GM18511 (cell line): ENCODE data around the gene PXMP4.

Source experiments
- ATAC-seq: cut with Tn5 transposase; IDR thresholded peaks from one replicate; pipeline ENCODE4 v1.9.1; 2021; ENCODE audit warnings: mild to moderate bottlenecking, moderate library complexity; ENCODE audit not compliant: unreplicated experiment

The PXMP4 gene

DNA sequence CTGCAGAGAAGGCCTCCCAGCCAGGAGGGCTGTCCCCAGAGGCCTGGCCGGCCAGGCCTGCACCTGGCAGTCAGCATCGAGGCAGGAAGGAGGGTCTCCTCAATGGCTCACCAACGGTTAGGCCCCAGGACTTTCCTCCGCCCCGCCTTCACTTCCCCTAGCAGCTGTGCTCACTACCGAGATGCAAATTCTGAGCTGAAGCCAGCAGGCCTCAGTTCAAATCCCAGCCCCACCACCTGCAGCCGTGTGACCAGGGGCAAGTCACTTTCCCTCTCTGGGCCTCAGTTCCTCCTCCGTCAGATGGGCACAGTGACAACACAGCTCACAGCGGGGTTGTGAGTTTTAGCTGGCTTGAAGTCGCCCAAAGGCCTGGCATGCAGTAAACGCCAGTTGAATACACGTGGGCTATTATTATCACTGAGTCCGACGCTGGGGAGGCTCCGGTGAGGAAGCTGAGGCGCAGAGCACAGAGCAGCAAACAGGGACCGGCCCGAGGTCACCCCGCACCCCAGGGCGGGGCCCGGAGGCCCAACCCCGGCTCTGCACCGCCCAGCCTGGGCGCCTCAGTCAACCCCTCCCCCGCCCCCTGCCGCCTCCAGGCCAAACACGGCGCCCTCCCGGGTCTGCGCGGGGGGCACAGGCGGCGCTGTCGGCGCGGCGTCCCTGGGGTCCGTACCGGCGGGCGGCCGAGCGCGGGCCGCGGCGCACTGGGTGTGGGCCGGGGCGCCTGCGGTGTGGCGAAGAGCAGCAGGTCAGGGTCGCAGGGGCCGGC, 34.6 kb downstream of the PXMP4 start:
- ATAC-seq, result peak; percentile 42

DNA sequence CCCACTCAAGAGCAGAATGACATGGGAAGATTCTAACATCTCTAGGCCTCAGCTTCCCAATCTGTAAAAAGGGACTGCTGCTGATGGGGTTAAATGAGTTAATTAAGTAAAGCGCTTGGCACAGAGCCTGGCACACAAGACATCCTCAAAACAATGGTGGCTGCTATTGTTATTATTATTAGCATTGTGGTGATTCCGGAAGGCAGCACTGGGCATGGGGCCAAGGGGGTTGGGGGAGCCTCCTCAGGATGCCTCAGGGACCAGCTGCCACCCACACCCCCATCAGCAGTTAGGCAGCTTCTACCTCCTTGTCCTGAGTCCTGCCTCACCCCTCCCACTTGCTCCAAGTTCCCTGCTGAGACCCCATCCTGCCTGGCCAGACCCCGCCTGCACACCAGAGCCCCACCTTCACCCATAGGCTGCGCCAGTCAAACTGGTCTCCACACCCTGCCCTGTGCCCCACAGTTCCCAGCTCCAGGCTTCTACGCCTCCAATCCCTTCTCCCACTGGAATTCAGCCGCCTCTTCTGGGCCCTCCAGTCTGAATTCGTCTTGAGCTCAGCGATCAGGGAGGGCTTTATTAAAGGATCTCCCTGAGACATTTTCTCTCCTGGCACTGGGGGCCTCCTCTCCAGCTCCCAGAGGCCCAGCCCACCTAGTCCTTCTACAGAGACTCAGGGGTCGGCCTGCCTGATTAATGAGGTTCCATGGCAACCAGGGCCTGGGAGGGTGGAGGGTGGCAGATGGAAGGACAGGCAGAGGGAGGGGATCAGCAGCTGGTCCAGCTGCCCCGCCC, 35.4 kb downstream of the PXMP4 start:
- ATAC-seq, result no peak

DNA sequence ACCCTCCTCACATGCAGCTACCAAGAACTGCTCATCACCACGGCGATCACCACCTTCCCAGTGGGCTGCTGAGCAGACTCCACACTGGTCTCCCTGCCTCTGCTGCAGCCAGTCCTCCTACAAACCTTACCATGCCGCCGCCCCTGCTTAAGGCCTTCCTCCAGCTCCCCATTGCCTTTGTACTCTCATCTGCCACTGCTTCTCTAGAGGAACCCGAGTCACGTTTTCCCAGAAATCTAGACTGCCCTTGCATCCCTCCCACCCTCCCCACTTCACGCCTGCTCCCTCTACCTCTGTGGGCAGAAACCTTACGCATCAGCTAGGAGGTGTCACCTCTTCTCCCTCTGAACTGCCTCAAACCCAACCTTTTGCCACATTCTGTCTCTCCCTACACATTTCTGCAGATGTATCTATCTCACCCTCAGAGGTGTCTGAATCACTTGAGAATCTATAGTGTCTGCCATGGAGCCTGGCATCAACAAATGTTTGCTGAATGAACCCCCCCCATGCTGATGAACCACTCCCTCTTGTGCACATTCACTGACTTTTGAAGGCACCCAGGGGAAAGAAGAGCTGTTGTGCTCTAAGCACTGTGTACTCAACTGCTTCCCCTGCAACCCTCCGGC, 38.3 kb downstream of the PXMP4 start:
- no peak for ATAC-seq

DNA sequence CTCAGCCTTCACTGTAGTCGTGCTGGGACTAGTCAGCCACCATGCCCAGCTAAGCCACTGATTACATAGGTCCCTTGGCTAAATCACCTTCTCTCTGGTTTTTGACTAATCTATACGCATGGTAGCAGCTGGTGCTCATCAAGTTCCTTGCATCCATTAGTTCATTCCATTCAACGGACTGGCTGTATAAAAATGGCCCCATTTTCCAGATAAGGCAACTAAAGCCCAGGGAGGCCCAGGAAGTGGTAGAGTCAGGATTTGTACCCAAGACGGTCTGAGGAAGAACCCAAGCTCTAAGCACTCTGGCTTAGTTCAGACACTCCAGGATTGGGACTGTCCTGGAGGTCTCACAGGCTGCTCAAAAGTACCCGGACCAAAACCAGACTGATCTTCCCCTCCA, 38.8 kb downstream of the PXMP4 start:
- no peak for ATAC-seq

DNA sequence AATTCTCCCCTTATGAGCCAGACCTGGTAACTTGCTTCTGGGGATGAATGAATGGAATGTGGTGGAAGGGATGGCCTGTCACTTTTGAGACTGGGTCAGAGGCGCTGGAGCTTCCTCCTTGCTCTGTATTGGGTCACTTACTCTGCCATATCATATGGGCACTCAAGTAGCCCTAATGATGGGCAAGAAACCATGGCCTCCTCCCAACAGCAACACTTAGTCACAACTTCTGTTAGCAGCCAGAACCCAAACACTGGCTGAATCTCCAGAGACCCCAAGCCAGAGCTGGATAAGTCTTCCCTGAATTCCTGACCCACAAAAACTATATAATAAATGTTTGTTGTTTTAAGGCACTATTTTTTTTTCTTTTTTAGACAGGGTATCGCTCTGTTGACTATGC, 39.4 kb downstream of the PXMP4 start:
- ATAC-seq, result no peak

DNA sequence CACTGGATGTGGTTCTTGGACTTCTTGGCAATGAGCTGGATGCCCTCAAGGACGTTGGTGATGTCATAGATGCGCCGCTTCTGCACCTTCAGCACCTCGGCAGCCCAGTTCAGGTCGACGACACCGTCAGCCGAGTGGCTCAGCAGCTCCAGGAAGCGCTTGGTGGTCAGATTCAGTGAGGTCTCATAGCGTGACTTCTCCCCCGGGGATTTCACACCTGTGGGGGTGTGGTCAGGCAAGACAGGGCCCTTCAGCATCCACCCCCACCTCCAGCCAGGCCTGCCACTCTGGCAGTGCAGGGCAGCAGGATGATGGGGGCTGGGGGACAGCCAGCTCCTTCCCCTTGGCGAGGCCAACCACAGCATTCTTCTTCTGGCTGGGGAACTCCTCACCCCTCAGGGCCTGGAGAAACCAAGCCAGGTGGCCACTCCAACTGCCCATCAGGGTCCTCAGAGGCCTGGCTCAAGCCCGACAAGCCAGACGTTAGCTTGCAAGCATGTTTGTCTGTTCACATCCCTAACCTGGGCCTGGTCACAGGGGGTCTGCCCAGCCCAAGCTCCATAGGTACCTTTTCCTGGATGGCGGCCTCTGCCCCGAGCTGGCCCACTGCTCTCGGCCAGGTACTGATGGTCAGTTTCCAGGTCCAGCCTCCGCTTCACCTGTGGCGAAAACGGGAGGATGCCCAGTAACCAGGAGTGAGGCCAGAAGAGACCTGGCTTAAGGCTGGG, 40.2 kb downstream of the PXMP4 start:
- ATAC-seq, result peak; percentile 68

DNA sequence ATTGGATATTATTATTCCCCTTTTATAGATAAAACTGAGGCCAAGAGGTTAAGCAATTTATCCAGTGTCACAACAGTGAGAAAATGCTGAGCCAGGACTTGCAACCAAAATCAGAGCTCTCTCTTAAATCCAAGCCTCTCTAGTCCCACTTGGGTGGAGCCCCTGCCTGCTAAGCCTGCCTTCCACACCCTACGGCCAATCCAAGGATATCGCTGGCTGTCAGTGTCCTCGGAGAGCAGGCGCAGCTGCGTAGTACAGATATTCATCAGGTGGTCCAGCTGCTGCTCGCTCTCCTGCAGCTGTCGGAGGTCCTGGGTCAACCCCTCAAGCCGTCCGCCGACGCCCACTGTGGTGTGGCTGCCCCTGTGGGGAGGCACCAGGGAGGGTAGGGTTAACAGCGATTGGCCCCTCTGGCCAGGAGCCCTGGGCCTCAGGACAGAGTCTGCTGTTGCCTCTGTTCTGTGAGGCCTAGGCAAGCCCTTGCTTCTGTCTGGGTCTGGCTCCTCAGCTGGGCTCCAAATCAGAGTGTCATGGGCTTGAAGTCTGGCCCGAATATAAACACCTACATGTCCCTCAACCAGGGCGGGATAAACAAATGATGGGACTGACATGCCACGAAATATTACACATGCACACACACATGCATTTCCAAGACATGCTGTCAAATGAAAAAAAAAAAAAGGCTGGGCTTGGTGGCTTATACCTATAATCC, 42.0 kb downstream of the PXMP4 start:
- no peak for ATAC-seq

DNA sequence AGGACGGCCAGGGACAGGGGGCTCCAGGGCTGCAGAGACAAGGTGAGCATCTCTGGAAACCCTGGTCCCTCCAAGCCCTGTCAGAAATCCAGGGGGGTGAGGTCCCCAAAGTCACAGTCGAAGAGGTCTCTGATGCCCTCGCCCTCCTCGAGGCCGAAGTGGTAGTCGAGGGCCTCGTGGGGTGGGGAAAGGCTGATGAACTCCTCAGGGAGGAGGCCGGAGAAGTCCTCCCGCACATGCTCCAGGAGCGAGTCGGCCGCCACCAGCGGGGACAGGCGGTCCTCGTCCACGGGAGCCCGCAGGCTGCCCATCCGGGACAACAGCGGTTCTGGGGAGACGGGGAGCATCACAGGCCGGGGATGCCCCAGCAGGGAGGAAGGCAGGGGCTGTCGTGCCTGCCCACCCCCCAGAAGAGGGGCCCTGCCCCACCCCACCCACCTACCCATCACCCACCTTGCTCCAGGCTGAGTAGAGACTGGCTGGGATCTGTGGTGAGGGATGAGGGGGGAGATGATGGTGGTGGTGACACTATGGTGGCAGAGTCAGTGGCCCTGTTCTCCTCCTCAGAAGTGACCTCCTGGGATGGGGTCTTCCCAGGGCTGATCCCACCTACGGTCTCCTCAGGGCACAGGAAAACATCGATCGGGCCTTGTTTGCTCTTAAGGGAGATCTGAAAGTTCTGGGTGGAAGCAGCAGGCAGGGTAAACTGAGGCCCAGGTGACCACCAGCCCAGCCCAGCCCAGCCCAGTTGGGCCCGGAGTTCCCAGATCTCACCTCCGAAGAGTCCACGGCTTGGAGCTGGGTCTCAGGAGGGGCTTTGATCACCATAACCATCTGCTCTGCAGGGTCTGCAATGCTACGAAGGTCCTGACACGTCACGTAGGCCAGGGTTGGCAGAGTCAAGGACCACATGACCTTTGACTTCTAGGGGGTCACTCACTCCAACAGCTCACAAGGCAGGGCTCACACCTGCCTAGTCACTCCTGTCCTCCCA, 43.2 kb downstream of the PXMP4 start:
- ATAC-seq, result no peak

DNA sequence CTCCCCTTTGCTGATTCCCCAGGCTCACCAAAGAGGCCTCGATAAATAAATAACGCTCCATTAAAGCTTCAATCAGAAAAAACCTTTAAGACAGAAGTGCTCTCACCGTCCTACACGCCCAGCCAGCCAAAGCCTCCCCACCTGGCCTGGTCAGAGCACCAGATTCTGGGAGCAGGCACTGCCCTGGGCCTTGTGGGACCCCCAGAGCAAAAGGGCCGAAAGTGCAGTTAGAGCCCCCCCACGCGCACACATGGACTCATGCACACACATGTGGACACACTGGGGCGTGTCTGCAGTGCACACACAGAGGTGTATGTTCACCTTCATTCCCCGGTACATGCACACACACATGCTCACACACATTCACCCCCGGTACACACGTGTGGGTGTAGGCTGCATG, 44.0 kb downstream of the PXMP4 start:
- no peak for ATAC-seq

DNA sequence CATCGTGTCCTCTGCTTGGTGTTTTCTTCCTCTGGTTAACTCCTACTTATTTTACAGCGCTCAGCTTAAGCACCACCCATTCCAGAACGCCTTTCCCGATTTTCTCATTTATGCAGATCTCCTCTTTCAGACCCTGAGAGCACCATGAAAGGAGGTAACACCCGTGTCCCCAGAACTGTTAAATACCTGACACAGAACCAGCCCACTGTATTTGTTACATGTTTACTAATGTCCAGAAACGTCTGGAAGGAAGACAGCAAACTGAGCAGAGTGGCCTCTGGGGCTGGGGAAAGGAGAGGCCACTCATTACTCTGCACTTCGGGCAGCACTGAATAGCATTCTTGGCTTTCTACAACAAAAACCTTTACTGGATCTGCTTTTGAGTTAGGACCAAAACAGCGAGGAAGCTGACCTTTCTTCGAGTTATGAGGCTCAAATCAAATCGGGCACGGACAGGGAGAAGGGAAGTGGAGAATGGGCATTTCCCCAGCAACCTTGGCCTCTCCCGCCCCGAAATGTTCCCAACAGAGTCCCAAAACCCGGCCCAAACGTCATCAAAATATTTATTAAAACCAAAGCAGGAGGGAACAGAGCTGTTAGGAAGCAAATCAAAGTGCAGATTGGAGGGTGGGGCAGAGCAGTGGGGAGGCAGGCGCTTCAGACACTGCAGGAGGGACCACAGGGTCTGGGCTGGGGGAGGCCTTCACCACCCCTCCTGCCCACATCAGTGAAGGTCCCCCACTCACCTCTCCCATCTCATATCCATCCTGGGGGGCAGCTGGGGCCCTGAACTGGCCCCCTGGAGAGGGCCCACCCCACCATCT, 44.8 kb downstream of the PXMP4 start:
- ATAC-seq, result no peak

DNA sequence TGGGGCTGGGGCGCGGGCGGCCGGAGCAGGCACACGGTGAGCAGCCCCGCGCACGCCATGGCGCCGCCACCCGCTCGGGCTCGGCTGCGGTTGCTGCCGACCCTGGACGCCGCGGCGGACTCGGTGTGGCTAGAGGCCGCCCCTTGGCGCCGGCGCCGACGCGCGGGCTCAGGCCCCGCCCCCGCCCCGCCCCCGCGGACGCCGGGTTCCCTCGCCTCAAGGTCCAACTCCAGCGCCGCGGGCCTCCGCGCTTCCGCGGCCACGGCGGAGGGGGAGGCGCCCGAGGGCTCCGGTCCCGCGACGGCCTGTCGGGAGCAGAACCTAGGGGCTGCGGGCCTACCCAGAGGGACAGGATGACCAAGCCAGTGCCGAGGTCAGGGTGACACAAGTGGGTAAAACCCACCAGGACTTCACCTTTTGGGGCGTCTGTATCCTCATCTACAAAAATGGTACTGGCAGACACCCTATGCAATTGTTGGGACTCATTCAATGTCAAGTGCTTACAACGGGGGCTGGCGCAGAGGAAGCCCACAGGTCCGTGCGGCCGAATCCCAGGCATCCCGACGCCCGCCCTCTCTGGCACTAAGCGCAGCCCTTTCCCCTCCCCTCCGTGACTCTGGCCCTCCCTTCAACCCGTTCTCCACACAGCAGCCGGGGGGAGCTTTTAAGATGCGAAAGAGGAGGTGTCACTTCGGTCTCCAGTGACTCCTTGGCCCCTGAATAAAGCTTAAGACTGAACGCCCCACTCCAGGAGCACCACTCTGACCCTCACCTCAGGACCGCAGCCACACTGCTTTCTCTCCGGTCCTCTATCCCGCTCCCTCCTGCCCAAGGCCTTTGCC, 45.6 kb downstream of the PXMP4 start, which contains the start of gene NECAB3:
Gene NECAB3 (minus strand): TSS at position 135 of the 842 bp plus-strand sequence. CDS start 76 bp downstream, at position 59.
- ATAC-seq, result peak; percentile 75

DNA sequence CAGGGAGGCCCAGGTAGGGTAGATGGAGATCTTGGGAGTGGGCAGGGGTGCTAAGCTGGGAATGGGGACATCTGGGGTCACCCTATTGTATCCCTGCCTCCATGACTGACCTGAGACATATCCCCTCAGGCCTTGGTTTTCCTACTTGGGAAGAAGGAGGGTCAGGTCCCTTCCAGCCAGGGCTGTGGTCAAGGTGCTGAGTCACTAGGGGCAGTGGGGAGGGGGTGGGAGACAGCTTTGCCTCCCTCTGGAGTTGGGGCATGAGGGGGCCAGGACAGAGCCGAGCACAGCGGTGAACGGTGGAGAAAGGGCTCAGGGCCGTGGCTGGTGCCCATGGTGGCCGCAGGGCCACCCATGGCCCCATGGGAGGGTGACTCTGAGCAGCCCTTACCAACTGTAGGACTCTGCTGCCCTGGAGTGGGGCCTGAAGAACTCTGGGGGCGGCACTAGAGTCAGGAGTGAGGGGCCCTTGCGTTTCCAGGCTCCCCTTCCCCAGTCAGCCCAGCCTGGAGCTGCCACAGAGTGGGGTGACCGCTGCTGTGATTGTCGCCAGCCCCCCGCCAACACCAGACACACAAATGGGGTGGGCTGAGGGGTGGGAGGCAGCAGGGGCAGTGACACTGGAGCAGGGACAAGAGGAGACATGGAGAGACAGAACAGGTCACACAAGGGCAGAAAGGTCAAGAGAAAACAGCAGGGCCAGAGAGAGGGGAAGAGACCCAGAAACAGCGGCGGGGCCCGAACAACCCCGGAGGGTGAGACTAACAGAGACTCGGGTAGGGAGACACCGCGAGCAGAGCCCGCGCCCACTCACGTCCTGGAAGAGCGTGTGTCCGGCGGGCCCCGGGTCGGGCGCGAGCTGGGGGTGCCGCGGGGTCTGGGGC, 46.5 kb downstream of the PXMP4 start:
- ATAC-seq, result peak; percentile 53

DNA sequence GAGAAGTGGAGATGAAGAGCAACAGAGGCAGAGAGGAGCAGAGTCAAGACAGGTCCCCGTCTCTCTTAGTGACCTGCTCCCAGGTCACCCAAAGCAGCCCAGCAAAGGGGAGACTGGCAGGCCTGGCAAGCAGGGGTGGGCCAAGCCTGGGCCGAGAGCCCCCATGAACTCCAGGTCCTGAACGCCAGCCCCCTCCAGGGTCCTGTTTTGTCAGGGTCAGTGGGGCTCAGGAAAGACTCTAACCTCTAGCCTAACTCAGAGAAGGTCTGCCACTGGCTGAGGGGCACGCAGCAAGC, 47.0 kb downstream of the PXMP4 start:
- ATAC-seq, result no peak

DNA sequence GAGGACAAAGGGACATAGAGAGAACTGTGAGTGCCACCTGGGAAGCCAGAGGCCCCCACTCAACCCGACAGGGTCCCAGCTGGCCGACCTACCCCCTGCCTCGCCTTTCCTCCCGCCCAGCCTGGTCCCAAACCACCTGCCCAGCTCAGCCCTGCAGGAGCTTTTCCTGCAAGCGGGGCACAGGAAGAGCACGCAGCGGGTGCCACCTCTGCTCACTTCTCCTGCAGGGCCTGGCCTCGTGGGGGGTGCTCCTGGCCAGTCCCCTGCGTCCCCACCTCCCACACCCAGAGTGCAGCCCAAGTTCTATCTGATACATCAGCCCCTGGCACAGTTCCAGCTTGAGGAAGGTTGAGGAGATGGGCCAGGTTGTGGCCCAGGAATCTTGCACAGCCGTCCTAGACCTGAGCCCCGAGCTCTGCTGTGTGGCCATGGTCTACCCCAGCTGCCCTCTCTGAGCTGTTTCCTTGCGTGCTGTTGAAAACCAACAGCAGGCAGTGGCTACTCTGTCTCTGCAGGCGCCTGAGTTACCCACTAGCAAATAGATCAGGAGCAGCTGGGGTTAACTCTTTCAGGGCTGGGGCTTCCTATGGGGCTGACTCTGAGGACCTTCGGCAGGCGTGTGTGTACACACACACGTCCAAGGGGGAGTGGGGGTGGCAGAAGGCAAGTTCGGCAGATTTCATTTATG, 47.5 kb downstream of the PXMP4 start:
- ATAC-seq, result no peak

DNA sequence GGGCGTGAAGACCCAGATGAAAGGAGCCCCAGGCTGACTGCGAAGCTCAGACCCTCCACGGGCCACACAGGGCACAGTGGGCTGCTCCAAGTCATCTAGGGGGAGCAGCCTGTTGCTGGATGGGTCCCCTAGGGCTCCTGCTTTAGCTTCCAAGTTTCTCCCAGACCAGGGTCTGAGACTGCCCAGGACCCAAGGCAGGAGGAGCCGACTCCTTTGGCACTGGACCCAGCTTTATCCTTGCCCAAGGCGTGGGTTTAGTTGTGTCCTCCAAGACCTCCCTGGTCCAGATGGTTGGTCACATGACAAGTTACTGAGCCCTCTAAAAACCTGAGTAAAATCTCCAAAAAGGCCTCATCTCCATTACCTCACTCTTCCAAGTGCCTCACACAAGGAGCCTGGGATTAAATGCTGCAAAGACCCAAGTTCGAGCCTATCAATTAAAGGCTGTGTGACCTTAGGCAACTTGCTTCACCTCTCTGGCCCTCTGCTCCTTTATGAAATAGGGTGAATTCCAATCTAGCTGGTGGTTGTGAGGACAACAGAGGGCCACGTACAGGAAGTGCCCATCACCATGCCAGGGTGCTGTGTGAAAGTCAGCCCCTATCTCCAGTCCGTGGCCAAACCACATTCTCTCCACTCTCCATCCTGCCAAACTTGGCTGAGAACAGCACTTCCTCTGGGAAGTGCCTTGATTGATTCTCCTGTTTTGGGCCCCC, 48.4 kb downstream of the PXMP4 start:
- ATAC-seq, result no peak
